ENCODE results near the gene TMPRSS11E. TPM values are rescaled to one million over a fixed set of nuclear protein-coding genes. Genes with fewer than 3 reads are reported as not detected.
"Not testable (repeated sequence)": the region's sequence is repeated elsewhere in the genome, so short reads cannot be mapped to it uniquely, and the experiment has no call there.

TMPRSS11E gene
- total RNA-seq, 2 donors from 2014 or later: not detected

DNA sequence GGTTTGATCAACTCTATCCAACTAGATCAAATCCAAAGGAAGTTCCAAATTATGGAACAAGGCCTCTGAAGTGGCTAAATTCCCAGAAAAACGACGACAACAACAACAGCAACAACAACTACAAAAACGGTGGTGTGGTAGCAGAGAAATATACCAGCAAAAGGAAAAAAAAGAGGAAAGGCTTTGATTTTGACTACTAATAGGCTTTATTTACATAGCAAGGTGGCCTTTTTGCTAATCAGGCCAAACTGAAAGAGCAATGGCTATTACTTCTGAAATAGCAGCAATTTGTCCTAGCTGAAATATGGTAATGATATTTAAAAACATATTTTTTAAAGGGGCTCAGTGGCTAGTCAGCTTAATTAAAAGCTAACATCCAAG, 40.8 kb upstream of the TMPRSS11E start:
- H3K4me1 ChIP-seq: no peaks in the 10 kb centered on the region
- H3K9ac ChIP-seq (ENCODE audit: low read depth in 2 of 2, low read length in 2 of 2): no peak overlapping the region
- H3K27ac ChIP-seq: no peak overlapping the region
- no peak overlapping the region for H3K4me3 ChIP-seq
- TF ChIP-seq, protein P1, sequence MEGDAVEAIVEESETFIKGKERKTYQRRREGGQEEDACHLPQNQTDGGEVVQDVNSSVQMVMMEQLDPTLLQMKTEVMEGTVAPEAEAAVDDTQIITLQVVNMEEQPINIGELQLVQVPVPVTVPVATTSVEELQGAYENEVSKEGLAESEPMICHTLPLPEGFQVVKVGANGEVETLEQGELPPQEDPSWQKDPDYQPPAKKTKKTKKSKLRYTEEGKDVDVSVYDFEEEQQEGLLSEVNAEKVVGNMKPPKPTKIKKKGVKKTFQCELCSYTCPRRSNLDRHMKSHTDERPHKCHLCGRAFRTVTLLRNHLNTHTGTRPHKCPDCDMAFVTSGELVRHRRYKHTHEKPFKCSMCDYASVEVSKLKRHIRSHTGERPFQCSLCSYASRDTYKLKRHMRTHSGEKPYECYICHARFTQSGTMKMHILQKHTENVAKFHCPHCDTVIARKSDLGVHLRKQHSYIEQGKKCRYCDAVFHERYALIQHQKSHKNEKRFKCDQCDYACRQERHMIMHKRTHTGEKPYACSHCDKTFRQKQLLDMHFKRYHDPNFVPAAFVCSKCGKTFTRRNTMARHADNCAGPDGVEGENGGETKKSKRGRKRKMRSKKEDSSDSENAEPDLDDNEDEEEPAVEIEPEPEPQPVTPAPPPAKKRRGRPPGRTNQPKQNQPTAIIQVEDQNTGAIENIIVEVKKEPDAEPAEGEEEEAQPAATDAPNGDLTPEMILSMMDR (IDR thresholded peaks at IDR 0.05): no peak
- DNase-seq: no peak
- no peaks in the 10 kb centered on the region for H3K9me3 ChIP-seq
- H3K36me3 ChIP-seq: no peaks in the 10 kb centered on the region
- intact Hi-C loops (cut with DNase I): no loop called here
- no peaks in the 10 kb centered on the region for H3K27me3 ChIP-seq

DNA sequence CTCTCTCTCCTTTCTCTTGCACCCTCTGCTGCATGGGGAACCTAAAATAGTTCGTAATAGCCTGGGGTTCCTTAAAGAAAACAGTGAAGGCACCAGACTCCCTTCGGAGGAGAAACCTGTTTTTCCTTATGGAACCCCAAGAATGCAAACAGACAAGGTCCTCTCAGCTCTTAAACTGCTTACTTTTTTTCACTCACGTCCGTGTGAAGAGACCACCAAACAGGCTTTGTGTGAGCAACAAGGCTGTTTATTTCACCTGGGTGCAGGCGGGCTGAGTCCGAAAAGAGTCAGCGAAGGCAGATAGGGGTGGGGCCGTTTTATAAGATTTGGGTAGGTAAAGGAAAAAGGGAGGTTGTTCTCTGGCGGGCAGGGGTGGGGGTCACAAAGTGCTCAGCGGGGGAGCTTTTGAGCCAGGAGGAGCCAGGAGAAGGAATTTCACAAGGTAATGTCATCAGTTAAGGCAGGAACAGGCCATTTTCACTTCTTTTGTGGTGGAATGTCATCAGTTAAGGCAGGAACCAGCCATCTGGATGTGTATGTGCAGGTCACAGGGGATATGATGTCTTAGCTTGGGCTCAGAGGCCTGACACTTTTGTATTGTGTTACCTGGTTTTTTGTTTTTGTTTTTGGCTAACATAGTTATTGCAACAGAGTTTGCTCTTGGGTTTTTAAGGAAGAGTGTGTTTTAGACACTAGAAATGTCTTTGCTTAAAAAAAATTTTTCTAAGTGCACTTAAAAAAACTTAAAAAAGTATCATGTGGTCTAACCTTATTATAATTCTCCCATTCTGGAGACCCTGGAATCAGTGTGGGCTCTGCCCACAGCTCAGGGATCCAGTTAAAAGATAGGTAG, 40.0 kb upstream of the TMPRSS11E start:
- H3K9me3 ChIP-seq; H3K4me1 ChIP-seq; H3K4me3 ChIP-seq; H3K27me3 ChIP-seq; H3K27ac ChIP-seq; H3K36me3 ChIP-seq; H3K9ac ChIP-seq (ENCODE audit: low read depth in 2 of 2, low read length in 2 of 2); intact Hi-C loops (cut with DNase I); DNase-seq: not testable (repeated sequence)

DNA sequence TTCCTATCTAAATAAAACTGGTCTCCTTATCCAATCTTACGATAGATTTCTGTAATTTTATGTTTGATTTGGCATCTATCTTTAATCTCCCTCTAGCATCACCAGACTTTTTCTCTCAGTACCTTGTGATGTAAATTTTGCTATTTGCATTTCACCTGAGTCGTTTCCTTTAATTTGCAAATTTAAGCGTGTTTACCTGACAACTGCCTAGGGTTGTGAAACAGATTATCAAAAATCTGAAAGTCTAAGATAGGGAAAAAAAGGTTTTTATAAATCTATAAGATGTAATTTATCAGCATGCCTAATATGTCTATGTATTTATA, 39.4 kb upstream of the TMPRSS11E start:
- H3K36me3 ChIP-seq: no peaks in the 10 kb centered on the region
- no peaks in the 10 kb centered on the region for H3K4me1 ChIP-seq
- DNase-seq: no peak
- TF ChIP-seq, protein P1 (IDR thresholded peaks at IDR 0.05): no peak
- H3K4me3 ChIP-seq: no peak overlapping the region
- no peaks in the 10 kb centered on the region for H3K9me3 ChIP-seq
- no peak overlapping the region for H3K9ac ChIP-seq (ENCODE audit: low read depth in 2 of 2, low read length in 2 of 2)
- intact Hi-C loops (cut with DNase I): no loop called here
- H3K27ac ChIP-seq: no peak overlapping the region
- no peaks in the 10 kb centered on the region for H3K27me3 ChIP-seq

GRCh38 chr4:68410149-68410548, 37.1 kb upstream of the TMPRSS11E start:
- TF ChIP-seq, protein P1 (IDR thresholded peaks at IDR 0.05): no peak
- intact Hi-C loops (cut with DNase I): no loop called here
- DNase-seq: no peak
- H3K27ac ChIP-seq: no peak overlapping the region
- H3K36me3 ChIP-seq: no peaks in the 10 kb centered on the region
- H3K4me3 ChIP-seq: no peak overlapping the region
- H3K4me1 ChIP-seq: no peaks in the 10 kb centered on the region
- H3K9me3 ChIP-seq: no peaks in the 10 kb centered on the region
- H3K9ac ChIP-seq (ENCODE audit: low read depth in 2 of 2, low read length in 2 of 2): no peak overlapping the region
- H3K27me3 ChIP-seq: no peaks in the 10 kb centered on the region

GRCh38 chr4:68410643-68411042, 36.6 kb upstream of the TMPRSS11E start:
- Histone ChIP-seq H3K4me3 (no peak overlapping the region), H3K27me3 (no peaks in the 10 kb centered on the region), H3K9me3 (no peaks in the 10 kb centered on the region), H3K36me3 (no peaks in the 10 kb centered on the region), H3K4me1 (no peaks in the 10 kb centered on the region), H3K9ac (ENCODE audit: low read depth in 2 of 2, low read length in 2 of 2) (no peak overlapping the region), H3K27ac (no peak overlapping the region)
- TF ChIP-seq, protein P1 (IDR thresholded peaks at IDR 0.05): no peak
- intact Hi-C loops (cut with DNase I): no loop called here
- no peak for DNase-seq

GRCh38 chr4:68412031-68412430, 35.2 kb upstream of the TMPRSS11E start:
- H3K27ac ChIP-seq; H3K9ac ChIP-seq (ENCODE audit: low read depth in 2 of 2, low read length in 2 of 2); intact Hi-C loops (cut with DNase I); DNase-seq; H3K27me3 ChIP-seq; H3K36me3 ChIP-seq; H3K4me1 ChIP-seq; H3K4me3 ChIP-seq; H3K9me3 ChIP-seq: not testable (repeated sequence)
